Measurements from ENCODE around the gene CPEB4. TPM values are rescaled to one million over a fixed set of nuclear protein-coding genes. Genes with fewer than 3 reads are reported as not detected.

The CPEB4 gene
- total and polyA plus RNA-seq, 2 of the 4 experiments (the other 2 are of a cell fraction) = 7.8 to 22.6 TPM

DNA sequence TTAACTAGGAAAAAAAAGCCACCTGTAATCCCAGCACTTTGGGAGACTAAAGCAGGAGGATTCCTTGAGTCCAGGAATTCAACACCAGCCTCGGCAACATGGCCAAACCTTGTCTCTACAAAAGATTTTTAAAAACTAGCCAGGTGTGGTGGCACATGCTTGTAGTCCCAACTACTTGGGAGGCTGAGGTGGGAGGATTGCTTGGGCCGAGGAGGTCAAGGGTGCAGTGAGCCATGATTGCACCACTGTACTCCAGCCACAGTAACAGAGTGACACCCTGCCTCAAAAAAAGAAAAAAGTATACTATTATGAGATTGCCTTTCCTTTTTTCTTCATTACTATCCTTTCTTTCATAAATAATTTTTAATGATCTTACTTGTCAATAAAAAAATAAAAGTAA is 45.8 kb downstream of the CPEB4 start:
- Histone ChIP-seq H3K27me3 (ENCODE audit: control insufficient read depth, insufficient read depth, low read length) (no peaks in the 10 kb centered on the region), H3K18ac (ENCODE audit: low read depth, low read length) (no peak overlapping the region), H3K36me3 (ENCODE audit: control insufficient read depth, insufficient read depth, low read length) (no peaks in the 10 kb centered on the region), H4K91ac (ENCODE audit: insufficient read depth, low read depth, low read length) (no peak overlapping the region), H3K79me1 (ENCODE audit: low read depth in 1 of 2, low read length in 2 of 2) (peaks cover 15 to 16% of the 10 kb centered on the region in 2 experiments; a peak in 2 of 4 replicates), H3K56ac (ENCODE audit: extremely low read depth, insufficient read depth, low read length) (no peak overlapping the region), H2BK15ac (ENCODE audit: low read depth, low read length) (no peak overlapping the region), H2BK5ac (ENCODE audit: low read depth, low read length, poor library complexity, severe bottlenecking) (no peak overlapping the region), H3K4me1 (ENCODE audit: control insufficient read depth, insufficient read depth, low read length) (no peaks in the 10 kb centered on the region), H2BK20ac (ENCODE audit: low read depth, low read length) (no peak overlapping the region), H3K4me3 (ENCODE audit: insufficient read depth, low read depth, low read length) (no peak overlapping the region), H2AK5ac (ENCODE audit: low read depth, low read length) (no peak overlapping the region), H4K8ac (ENCODE audit: low read depth in 2 of 2, low read length in 2 of 2) (no peak overlapping the region), H2AK9ac (replicated peaks; ENCODE audit: low read depth, low read length, poor library complexity) (no peak overlapping the region), H3K4ac (ENCODE audit: low read depth, low read length) (no peak overlapping the region), H3K23ac (ENCODE audit: low read depth, low read length) (no peak overlapping the region), H3K14ac (replicated peaks; ENCODE audit: low read depth, low read length) (no peak overlapping the region), H4K20me1 (ENCODE audit: insufficient read depth, low read length) (no peaks in the 10 kb centered on the region), H3K27ac (ENCODE audit: insufficient read depth, low read length) (no peak overlapping the region), H4K5ac (ENCODE audit: low read depth, low read length) (no peak overlapping the region), H3K9me1 (ENCODE audit: insufficient read depth, low read length) (no peaks in the 10 kb centered on the region), H3K9ac (ENCODE audit: low read depth, low read length) (no peak overlapping the region), H3K9me3 (ENCODE audit: control insufficient read depth, insufficient read depth, low read length) (no peaks in the 10 kb centered on the region), H2AFZ (replicated peaks; ENCODE audit: low read length, poor library complexity) (no peak overlapping the region), H2BK120ac (ENCODE audit: low read depth, low read length) (no peak overlapping the region), H3K4me2 (ENCODE audit: low read depth, low read length) (no peak overlapping the region)
- ATAC-seq (ENCODE audit: low read depth) (no peak), DNase-seq (no peak)
- CTCF ChIA-PET = no interaction called here
- dilution Hi-C loops (cut with HindIII; ENCODE audit: low sequenced_read_pairs, unreplicated experiment) (no loop called here), in situ Hi-C loops (cut with MboI; ENCODE audit: low sequenced_read_pairs) (no loop called here), intact Hi-C loops (cut with micrococcal nuclease) (no loop called here)
- no TSS peak for BruUV-seq (replicated peaks)
- TF ChIP-seq CHD1 (IDR thresholded peaks at IDR 0.05; ENCODE audit: low read depth, low read length) (no peak), CEBPB (IDR thresholded peaks at IDR 0.05; ENCODE audit: low read depth, low read length) (no peak), RFX5 (IDR thresholded peaks at IDR 0.05; ENCODE audit: low read depth, low read length) (no peak), POLR2A (IDR thresholded peaks at IDR 0.05; ENCODE audit: low read depth, low read length) (no peak), RAD21 (IDR thresholded peaks at IDR 0.05; ENCODE audit: low read length) (no peak), FOS (IDR thresholded peaks at IDR 0.05; ENCODE audit: low read depth, low read length) (no peak), MXI1 (IDR thresholded peaks at IDR 0.05; ENCODE audit: borderline replicate concordance, low read depth, low read length) (no peak), MAZ (IDR thresholded peaks at IDR 0.05; ENCODE audit: borderline replicate concordance, low read depth, low read length) (no peak), MAFK (IDR thresholded peaks at IDR 0.05; ENCODE audit: low read depth, low read length) (no peak), BHLHE40 (IDR thresholded peaks at IDR 0.05; ENCODE audit: low read depth, low read length) (no peak), CTCF (conservative IDR thresholded peaks at IDR 0.05; ENCODE audit: low read depth, low read length) (no peak), RCOR1 (IDR thresholded peaks at IDR 0.05; ENCODE audit: insufficient replicate concordance, low read length) (no peak)
- TF ChIP-seq, protein P1, sequence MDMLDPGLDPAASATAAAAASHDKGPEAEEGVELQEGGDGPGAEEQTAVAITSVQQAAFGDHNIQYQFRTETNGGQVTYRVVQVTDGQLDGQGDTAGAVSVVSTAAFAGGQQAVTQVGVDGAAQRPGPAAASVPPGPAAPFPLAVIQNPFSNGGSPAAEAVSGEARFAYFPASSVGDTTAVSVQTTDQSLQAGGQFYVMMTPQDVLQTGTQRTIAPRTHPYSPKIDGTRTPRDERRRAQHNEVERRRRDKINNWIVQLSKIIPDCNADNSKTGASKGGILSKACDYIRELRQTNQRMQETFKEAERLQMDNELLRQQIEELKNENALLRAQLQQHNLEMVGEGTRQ (IDR thresholded peaks at IDR 0.05; ENCODE audit: low read depth, low read length) = no peak
- TF ChIP-seq, protein P2, sequence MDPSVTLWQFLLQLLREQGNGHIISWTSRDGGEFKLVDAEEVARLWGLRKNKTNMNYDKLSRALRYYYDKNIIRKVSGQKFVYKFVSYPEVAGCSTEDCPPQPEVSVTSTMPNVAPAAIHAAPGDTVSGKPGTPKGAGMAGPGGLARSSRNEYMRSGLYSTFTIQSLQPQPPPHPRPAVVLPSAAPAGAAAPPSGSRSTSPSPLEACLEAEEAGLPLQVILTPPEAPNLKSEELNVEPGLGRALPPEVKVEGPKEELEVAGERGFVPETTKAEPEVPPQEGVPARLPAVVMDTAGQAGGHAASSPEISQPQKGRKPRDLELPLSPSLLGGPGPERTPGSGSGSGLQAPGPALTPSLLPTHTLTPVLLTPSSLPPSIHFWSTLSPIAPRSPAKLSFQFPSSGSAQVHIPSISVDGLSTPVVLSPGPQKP (IDR thresholded peaks at IDR 0.05; ENCODE audit: borderline replicate concordance, low read depth, low read length) = no peak
- WGBS, 2 experiments (ENCODE audit: extremely low coverage in 2 of 2, insufficient read length in 1 of 2) = no CpG with 5 or more reads among the region's 2 CpGs
- POLR2A ChIA-PET (ENCODE audit: unreplicated experiment) = no interaction called here

All from IMR-90 (cell line).